ENCODE results near the gene KRT14. TPM values are rescaled to one million over a fixed set of nuclear protein-coding genes. Genes with fewer than 3 reads are reported as not detected.

Gene KRT14
- total RNA-seq, 2 experiments from 2014 or later = 0.82 TPM; not detected in 1

GRCh38 chr17:41595585-41595984 is 8.9 kb upstream of the KRT14 start:
- no peak for DNase-seq (ENCODE audit: low spot score)
- intact Hi-C loops (cut with micrococcal nuclease; ENCODE audit: unreplicated experiment) = no loop called here
- TF ChIP-seq CTCF (conservative IDR thresholded peaks at IDR 0.05; ENCODE audit: low read length) = no peak
- Histone ChIP-seq H3K4me1 (ENCODE audit: insufficient read depth, low read length, poor library complexity, severe bottlenecking) (no peaks in the 10 kb centered on the region), H2AFZ (ENCODE audit: low read length) (no peak overlapping the region), H3K4me3 (ENCODE audit: low read depth, low read length, poor library complexity, severe bottlenecking) (no peak overlapping the region), H3K9me2 (ENCODE audit: insufficient read depth, low read length) (no peaks in the 10 kb centered on the region), H3K9me3 (ENCODE audit: low read length) (no peaks in the 10 kb centered on the region), H3K4me2 (ENCODE audit: low read length) (no peak overlapping the region), H3K27ac (ENCODE audit: low read depth, low read length, poor library complexity, severe bottlenecking) (no peak overlapping the region), H3K36me3 (ENCODE audit: insufficient read depth, low read length) (no peaks in the 10 kb centered on the region), H3K79me2 (ENCODE audit: insufficient read depth, low read depth, low read length) (no peaks in the 10 kb centered on the region), H4K20me1 (ENCODE audit: insufficient read depth, low read length) (no peaks in the 10 kb centered on the region)
- BruUV-seq (replicated peaks) = no TSS peak
- ChIA-PET CTCF (ENCODE audit: unreplicated experiment) (no interaction called here), POLR2A (no interaction called here)

DNA sequence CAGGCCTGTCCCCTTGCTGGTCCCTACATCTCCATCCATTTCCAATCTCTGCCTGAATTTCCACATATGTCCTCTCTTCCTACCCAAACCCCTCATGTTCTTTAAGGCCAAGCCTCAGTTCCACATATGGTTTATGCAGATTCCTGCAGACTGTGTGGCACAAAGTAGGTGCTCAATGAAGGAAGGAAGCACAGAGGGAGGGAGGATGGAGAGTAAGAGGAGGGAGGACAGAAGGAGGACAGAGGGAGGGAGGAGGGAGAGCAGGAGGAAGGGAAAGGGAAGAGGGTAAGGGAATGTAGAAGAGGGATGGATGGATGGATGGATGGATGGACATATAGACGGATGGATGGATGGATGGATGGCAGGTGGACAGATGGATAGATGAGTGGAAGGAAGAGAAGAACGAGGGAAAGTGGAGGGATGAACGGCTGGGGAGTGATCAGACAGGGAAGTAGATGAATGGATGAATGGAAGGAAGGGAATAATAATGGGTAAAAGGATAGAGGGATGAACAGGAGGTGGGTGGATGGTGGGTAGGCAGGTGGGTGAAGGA is 7.7 kb upstream of the KRT14 start:
- Histone ChIP-seq H3K79me2 (ENCODE audit: insufficient read depth, low read depth, low read length) (no peaks in the 10 kb centered on the region), H4K20me1 (ENCODE audit: insufficient read depth, low read length) (no peaks in the 10 kb centered on the region), H3K4me1 (ENCODE audit: insufficient read depth, low read length, poor library complexity, severe bottlenecking) (no peaks in the 10 kb centered on the region), H3K9me3 (ENCODE audit: low read length) (no peaks in the 10 kb centered on the region), H2AFZ (ENCODE audit: low read length) (no peak overlapping the region), H3K4me2 (ENCODE audit: low read length) (no peak overlapping the region), H3K27ac (ENCODE audit: low read depth, low read length, poor library complexity, severe bottlenecking) (no peak overlapping the region), H3K36me3 (ENCODE audit: insufficient read depth, low read length) (no peaks in the 10 kb centered on the region), H3K4me3 (ENCODE audit: low read depth, low read length, poor library complexity, severe bottlenecking) (no peak overlapping the region), H3K9me2 (ENCODE audit: insufficient read depth, low read length) (no peaks in the 10 kb centered on the region)
- BruUV-seq (replicated peaks) = no TSS peak
- ChIA-PET CTCF (ENCODE audit: unreplicated experiment) (no interaction called here), POLR2A (interaction anchor here (0.6 kb wide), 1 partner anchor 15 kb away, joined by 7 read pairs; no protein-coding TSS in a partner anchor)
- TF ChIP-seq CTCF (conservative IDR thresholded peaks at IDR 0.05; ENCODE audit: low read length) (no peak), EZH2phosphoT487 (IDR thresholded peaks at IDR 0.05; ENCODE audit: borderline replicate concordance, low read depth, low read length) (no peak)
- intact Hi-C loops (cut with micrococcal nuclease; ENCODE audit: unreplicated experiment) = no loop called here
- DNase-seq (ENCODE audit: low spot score) = no peak

DNA sequence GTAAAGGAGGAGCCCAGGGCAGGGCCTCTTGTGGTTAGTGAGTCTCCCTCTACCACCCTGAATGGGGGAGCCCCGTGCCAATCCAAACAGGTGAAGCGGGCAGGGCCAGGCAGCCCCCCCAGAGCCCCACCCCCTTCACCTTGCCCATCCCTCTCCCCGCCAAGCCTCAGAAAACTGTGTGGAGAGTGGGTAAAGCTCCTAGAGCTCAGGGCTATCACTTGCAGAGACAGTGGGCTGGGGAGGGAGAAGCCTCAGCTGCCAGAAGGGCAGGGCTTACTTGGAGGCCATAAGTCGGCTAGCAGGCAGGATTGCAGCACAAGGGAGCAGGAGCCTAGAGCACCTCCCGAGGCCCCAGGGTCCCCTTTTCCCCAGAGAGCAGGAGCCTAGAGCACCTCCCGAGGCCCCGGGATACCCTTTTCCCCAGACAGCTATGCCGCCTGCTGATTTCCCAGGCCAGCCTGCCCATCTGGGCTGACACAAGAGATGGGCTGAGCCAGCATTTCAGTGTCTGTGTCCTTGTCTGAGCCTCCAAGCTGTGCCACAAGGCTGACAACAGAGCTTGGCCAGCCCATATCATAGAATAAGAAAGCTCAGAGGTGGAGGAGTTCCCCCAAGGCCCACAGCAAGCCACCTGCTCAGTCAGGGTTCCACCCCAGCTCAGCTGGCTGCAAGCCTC is 6.7 kb upstream of the KRT14 start:
- H3K4me1 ChIP-seq (ENCODE audit: insufficient read depth, low read length, poor library complexity, severe bottlenecking) = no peaks in the 10 kb centered on the region
- intact Hi-C loops (cut with micrococcal nuclease; ENCODE audit: unreplicated experiment) = no loop called here
- H3K27ac ChIP-seq (ENCODE audit: low read depth, low read length, poor library complexity, severe bottlenecking) = no peak overlapping the region
- no TSS peak for BruUV-seq (replicated peaks)
- no peaks in the 10 kb centered on the region for H3K79me2 ChIP-seq (ENCODE audit: insufficient read depth, low read depth, low read length)
- no peak for DNase-seq (ENCODE audit: low spot score)
- no peaks in the 10 kb centered on the region for H3K9me2 ChIP-seq (ENCODE audit: insufficient read depth, low read length)
- H3K4me2 ChIP-seq (ENCODE audit: low read length) = no peak overlapping the region
- H3K36me3 ChIP-seq (ENCODE audit: insufficient read depth, low read length) = no peaks in the 10 kb centered on the region
- ChIA-PET CTCF (ENCODE audit: unreplicated experiment) (interaction anchor here (0.5 kb wide), 1 partner anchor 70 kb away, joined by 4 read pairs; no protein-coding TSS in a partner anchor), POLR2A (no interaction called here)
- H3K9me3 ChIP-seq (ENCODE audit: low read length) = no peaks in the 10 kb centered on the region
- TF ChIP-seq CTCF (conservative IDR thresholded peaks at IDR 0.05; ENCODE audit: low read length) = no peak
- no peak for TF ChIP-seq EZH2phosphoT487 (IDR thresholded peaks at IDR 0.05; ENCODE audit: borderline replicate concordance, low read depth, low read length)
- H2AFZ ChIP-seq (ENCODE audit: low read length) = no peak overlapping the region
- H4K20me1 ChIP-seq (ENCODE audit: insufficient read depth, low read length) = no peaks in the 10 kb centered on the region
- H3K4me3 ChIP-seq (ENCODE audit: low read depth, low read length, poor library complexity, severe bottlenecking) = no peak overlapping the region
